HepG2 (cell line): ENCODE measurements around the gene PLAC9. TPM values are rescaled to one million over a fixed set of nuclear protein-coding genes. Genes with fewer than 3 reads are reported as not detected.

Experiments
- ATAC-seq: fragments of 200-7000 bp; cut with Tn5 transposase; 3 replicates; pipeline ENCODE4 v1.9.1; 2020; ENCODE audit warnings: mild to moderate bottlenecking, moderate library complexity
- BruUV-seq: library from RNA; stranded (reverse); fragments of 400-500 nt; replicated peaks from 2 replicates; lab custom pipeline; 2021; lab: Mats Ljungman, UMichigan
- CTCF ChIA-PET: fragments of 300-600 bp; formaldehyde crosslinking; extraction: SDS; loops from one replicate; lab custom pipeline; 2021; ENCODE audit warnings: low total read pairs, inconsistent platforms, low intra/inter-chr PET ratio; lab: Yijun Ruan, JAX
- POLR2A ChIA-PET: fragments of 350-600 bp; sonication (Branson Sonifier 250); formaldehyde crosslinking; loops from one replicate; lab custom pipeline; 2020; ENCODE audit warnings: antibody characterized with exemption, inconsistent platforms; lab: Yijun Ruan, JAX
- DNase-seq: peaks from one replicate; pipeline ENCODE4 v3.0.0-alpha.2; 2015; ENCODE audit warnings: low spot score
- FAIRE-seq: peaks from 3 replicates; lab custom pipeline; 2011; peaks lifted over from hg19 to GRCh38; lab: Jason Lieb, UNC
- H2AFZ ChIP-seq: one replicate; pipeline ENCODE4 v1.6.1; 2011; ENCODE audit warnings: low read length, inconsistent platforms
- H3K27ac ChIP-seq: fragments of 300-600 bp; 3 replicates; pipeline ENCODE4 v1.8.0; 2011; ENCODE audit warnings: mixed run types, mild to moderate bottlenecking, mixed read lengths, low read length, inconsistent platforms; ENCODE audit not compliant: insufficient read depth; ENCODE audit errors: extremely low read length
- H3K27me3 ChIP-seq, 2 experiments: fragments of 200-600 bp in 1 of 2; 2 replicates in 1 of 2; 3 replicates in 1 of 2; pipeline versions ENCODE4 v1.6.0 to v1.8.0; 2011; ENCODE audit warnings: low read length in 2 of 2, mild to moderate bottlenecking in 2 of 2, moderate library complexity in 2 of 2, inconsistent platforms in 1 of 2; ENCODE audit not compliant: insufficient read depth in 2 of 2, control insufficient read depth in 1 of 2
- H3K36me3 ChIP-seq, 2 experiments: fragments of 200-600 bp in 1 of 2; replicated peaks in 1 of 2; 2 replicates in 1 of 2; 3 replicates in 1 of 2; pipeline versions ENCODE4 v1.5.1 to v1.8.0; 2011; ENCODE audit warnings: low read length in 2 of 2, inconsistent platforms in 1 of 2; ENCODE audit not compliant: insufficient read depth in 2 of 2, control insufficient read depth in 1 of 2
- H3K4me1 ChIP-seq: 2 replicates; pipeline ENCODE4 v1.5.1; 2012; ENCODE audit warnings: low read length, inconsistent platforms; ENCODE audit not compliant: insufficient read depth
- H3K4me2 ChIP-seq: 2 replicates; pipeline ENCODE4 v1.6.0; 2011; ENCODE audit warnings: low read depth, low read length, inconsistent platforms
- H3K4me3 ChIP-seq, 3 experiments: fragments of 200-600 bp in 1 of 3; sonication (generic), shearing (Covaris generic) in 1 of 3; replicated peaks in 1 of 3; 2 replicates each; pipeline ENCODE4 v1.5.1; 2011 to 2016; ENCODE audit warnings: low read length in 3 of 3, inconsistent platforms in 2 of 3, low read depth in 2 of 3, mild to moderate bottlenecking in 2 of 3, control low read depth in 1 of 3, mixed read lengths in 1 of 3; ENCODE audit not compliant: insufficient read depth in 1 of 3
- H3K79me2 ChIP-seq: one replicate; pipeline ENCODE4 v1.6.1; 2011; ENCODE audit warnings: low read length, inconsistent platforms; ENCODE audit not compliant: insufficient read depth
- H3K9ac ChIP-seq: 2 replicates; pipeline ENCODE4 v1.6.0; 2011; ENCODE audit warnings: mild to moderate bottlenecking, low read depth, low read length, inconsistent platforms; ENCODE audit not compliant: insufficient read depth
- H3K9me3 ChIP-seq: 2 replicates; pipeline ENCODE4 v1.5.1; 2012; ENCODE audit warnings: mild to moderate bottlenecking, low read length
- H4K20me1 ChIP-seq: 2 replicates; pipeline ENCODE4 v1.6.0; 2011; ENCODE audit warnings: inconsistent platforms, mild to moderate bottlenecking, low read length, moderate library complexity; ENCODE audit not compliant: insufficient read depth
- ARNT2 ChIP-seq: sonication (generic); formaldehyde crosslinking; IDR thresholded peaks from 2 replicates; pipeline ENCODE4 v1.8.0; 2022; ENCODE audit warnings: mild to moderate bottlenecking, low read depth, missing genetic modification reagents, moderate library complexity
- FOSL2 ChIP-seq: sonication (generic); formaldehyde crosslinking; IDR thresholded peaks from 2 replicates; pipeline ENCODE4 v1.4.0; 2020; ENCODE audit warnings: missing genetic modification reagents
- MED13 ChIP-seq: sonication (generic); formaldehyde crosslinking; IDR thresholded peaks from 2 replicates; pipeline ENCODE4 v1.5.0; 2020; ENCODE audit warnings: missing genetic modification reagents
- NR2F6 ChIP-seq, 2 experiments: IDR thresholded peaks; 2 replicates each; pipeline ENCODE4 v1.6.1; 2016; ENCODE audit warnings: antibody characterized with exemption in 1 of 2, mild to moderate bottlenecking in 1 of 2
- PHF8 ChIP-seq: sonication (generic); formaldehyde crosslinking; IDR thresholded peaks from 2 replicates; pipeline ENCODE4 v1.5.0; 2020; ENCODE audit warnings: missing genetic modification reagents
- SOX5 ChIP-seq: IDR thresholded peaks from 2 replicates; pipeline ENCODE4 v1.6.1; 2016; ENCODE audit warnings: borderline replicate concordance
- ZNF274 ChIP-seq: sonication (generic); formaldehyde crosslinking; IDR thresholded peaks from 2 replicates; pipeline ENCODE4 v1.5.1; 2020; ENCODE audit warnings: mild to moderate bottlenecking, missing genetic modification reagents
- WGBS: methylation state at CpG from one replicate; pipeline ENCODE4 v1.1.6; 2017; ENCODE audit warnings: low lambda C conversion rate; 5-methylcytosine and 5-hydroxymethylcytosine counted together
- in situ Hi-C: cut with HindIII; loops from 2 replicates; pipeline ENCODE4 v1.10.0; 2017; ENCODE audit warnings: low pct_unique_long_range_greater_than_20kb; ENCODE audit not compliant: extremely low pct_ligation_motif_present
- intact Hi-C: fragments of 100-400 bp; cut with micrococcal nuclease; formaldehyde crosslinking; loops from one replicate; pipeline ENCODE4 v1.10.0; 2022; ENCODE audit not compliant: unreplicated experiment
- polyA plus RNA-seq, 8 experiments: library from polyadenylated mRNA; depleted of rRNA in 3 of 8; stranded (reverse) in 7 of 8; unstranded in 1 of 8; fragments of >200 nt; fragmentation: Illumina TruSeq in 4 of 8; extraction: Trizol in 4 of 8; gene quantifications; 2 replicates each; pipeline versions ENCODE4 v1.2.1 to v1.2.3, GENCODE V29; 2011 to 2016; ENCODE audit warnings: low read depth in 4 of 8, missing spikeins in 1 of 8, mixed read lengths in 1 of 8; ENCODE audit not compliant: insufficient read depth in 1 of 8
- total RNA-seq, 5 experiments: library from RNA; depleted of rRNA; stranded (reverse); fragments of >200 nt; fragmentation: Illumina TruSeq; extraction: Trizol; gene quantifications; 2 replicates each; pipeline ENCODE4 v1.2.3, GENCODE V29; 2016; ENCODE audit warnings: low read depth in 1 of 5
- TF ChIP-seq, protein P1 (sequence below): sonication (generic); formaldehyde crosslinking; IDR thresholded peaks from 2 replicates; pipeline ENCODE4 v1.4.0; 2020; ENCODE audit warnings: missing genetic modification reagents
- TF ChIP-seq, protein P2 (sequence below): sonication (generic); formaldehyde crosslinking; IDR thresholded peaks from 2 replicates; pipeline ENCODE4 v1.4.0; 2020; ENCODE audit warnings: mild to moderate bottlenecking, missing genetic modification reagents, borderline replicate concordance

PLAC9 gene
- total and polyA plus RNA-seq, 2 of the 13 experiments (the other 11 are each of a cell fraction or from before 2014, with no cell fraction given) = not detected

DNA sequence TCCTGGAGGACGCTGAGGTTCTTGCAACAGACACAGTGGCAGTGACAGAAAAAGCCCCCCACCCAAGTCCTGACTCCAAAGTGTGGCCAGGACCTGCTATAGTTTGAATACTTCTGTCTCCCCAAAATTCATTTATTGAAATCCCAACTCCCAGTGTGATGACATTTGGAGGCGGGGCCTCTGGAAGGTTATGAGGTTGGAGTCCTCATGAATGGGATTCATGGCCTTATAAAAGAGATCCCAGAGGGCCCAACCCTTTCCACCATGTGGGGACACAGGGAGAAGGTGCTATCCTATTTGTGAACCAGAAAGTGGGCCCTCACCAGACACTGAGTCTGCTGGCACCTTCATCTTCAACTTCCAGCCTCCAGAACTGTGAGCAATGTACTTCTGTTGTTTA is 54.5 kb downstream of the PLAC9 start:
- H3K9me3 ChIP-seq = no peaks in the 10 kb centered on the region
- H4K20me1 ChIP-seq = peaks cover 8% of the 10 kb centered on the region
- FAIRE-seq (no peak), DNase-seq (no peak), ATAC-seq (no peak)
- no TSS peak for BruUV-seq
- H3K79me2 ChIP-seq = peaks cover 35% of the 10 kb centered on the region
- peaks cover 20% of the 10 kb centered on the region; the same call in 1 of the 2 replicates for H3K4me1 ChIP-seq
- H3K9ac ChIP-seq = no peak overlapping the region
- no peak overlapping the region for H2AFZ ChIP-seq
- no peak overlapping the region for H3K4me3 ChIP-seq
- H3K27me3 ChIP-seq = no peaks in the 10 kb centered on the region
- no peaks in the 10 kb centered on the region for H3K36me3 ChIP-seq
- H3K4me2 ChIP-seq = no peak overlapping the region
- TF ChIP-seq ARNT2 (CRISPR knock-in tag) (no peak), FOSL2 (no peak), ZNF274 (no peak), MED13 (CRISPR knock-in tag) (no peak), NR2F6 (IDR thresholded peaks at IDR 0.05) (no peak), NR2F6 (CRISPR knock-in tag; IDR thresholded peaks at IDR 0.05) (no peak), SOX5 (CRISPR knock-in tag) (no peak), PHF8 (CRISPR knock-in tag) (no peak)
- TF ChIP-seq, protein P1, sequence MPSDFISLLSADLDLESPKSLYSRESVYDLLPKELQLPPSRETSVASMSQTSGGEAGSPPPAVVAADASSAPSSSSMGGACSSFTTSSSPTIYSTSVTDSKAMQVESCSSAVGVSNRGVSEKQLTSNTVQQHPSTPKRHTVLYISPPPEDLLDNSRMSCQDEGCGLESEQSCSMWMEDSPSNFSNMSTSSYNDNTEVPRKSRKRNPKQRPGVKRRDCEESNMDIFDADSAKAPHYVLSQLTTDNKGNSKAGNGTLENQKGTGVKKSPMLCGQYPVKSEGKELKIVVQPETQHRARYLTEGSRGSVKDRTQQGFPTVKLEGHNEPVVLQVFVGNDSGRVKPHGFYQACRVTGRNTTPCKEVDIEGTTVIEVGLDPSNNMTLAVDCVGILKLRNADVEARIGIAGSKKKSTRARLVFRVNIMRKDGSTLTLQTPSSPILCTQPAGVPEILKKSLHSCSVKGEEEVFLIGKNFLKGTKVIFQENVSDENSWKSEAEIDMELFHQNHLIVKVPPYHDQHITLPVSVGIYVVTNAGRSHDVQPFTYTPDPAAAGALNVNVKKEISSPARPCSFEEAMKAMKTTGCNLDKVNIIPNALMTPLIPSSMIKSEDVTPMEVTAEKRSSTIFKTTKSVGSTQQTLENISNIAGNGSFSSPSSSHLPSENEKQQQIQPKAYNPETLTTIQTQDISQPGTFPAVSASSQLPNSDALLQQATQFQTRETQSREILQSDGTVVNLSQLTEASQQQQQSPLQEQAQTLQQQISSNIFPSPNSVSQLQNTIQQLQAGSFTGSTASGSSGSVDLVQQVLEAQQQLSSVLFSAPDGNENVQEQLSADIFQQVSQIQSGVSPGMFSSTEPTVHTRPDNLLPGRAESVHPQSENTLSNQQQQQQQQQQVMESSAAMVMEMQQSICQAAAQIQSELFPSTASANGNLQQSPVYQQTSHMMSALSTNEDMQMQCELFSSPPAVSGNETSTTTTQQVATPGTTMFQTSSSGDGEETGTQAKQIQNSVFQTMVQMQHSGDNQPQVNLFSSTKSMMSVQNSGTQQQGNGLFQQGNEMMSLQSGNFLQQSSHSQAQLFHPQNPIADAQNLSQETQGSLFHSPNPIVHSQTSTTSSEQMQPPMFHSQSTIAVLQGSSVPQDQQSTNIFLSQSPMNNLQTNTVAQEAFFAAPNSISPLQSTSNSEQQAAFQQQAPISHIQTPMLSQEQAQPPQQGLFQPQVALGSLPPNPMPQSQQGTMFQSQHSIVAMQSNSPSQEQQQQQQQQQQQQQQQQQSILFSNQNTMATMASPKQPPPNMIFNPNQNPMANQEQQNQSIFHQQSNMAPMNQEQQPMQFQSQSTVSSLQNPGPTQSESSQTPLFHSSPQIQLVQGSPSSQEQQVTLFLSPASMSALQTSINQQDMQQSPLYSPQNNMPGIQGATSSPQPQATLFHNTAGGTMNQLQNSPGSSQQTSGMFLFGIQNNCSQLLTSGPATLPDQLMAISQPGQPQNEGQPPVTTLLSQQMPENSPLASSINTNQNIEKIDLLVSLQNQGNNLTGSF (CRISPR knock-in tag) = no peak
- TF ChIP-seq, protein P2, sequence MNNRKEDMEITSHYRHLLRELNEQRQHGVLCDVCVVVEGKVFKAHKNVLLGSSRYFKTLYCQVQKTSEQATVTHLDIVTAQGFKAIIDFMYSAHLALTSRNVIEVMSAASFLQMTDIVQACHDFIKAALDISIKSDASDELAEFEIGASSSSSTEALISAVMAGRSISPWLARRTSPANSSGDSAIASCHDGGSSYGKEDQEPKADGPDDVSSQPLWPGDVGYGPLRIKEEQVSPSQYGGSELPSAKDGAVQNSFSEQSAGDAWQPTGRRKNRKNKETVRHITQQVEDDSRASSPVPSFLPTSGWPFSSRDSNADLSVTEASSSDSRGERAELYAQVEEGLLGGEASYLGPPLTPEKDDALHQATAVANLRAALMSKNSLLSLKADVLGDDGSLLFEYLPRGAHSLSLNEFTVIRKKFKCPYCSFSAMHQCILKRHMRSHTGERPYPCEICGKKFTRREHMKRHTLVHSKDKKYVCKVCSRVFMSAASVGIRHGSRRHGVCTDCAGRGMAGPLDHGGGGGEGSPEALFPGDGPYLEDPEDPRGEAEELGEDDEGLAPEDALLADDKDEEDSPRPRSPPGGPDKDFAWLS = no peak
- 100% methylated on average over 2 of the region's 2 CpGs for WGBS
- CTCF ChIA-PET = no interaction called here
- H3K27ac ChIP-seq = no peak overlapping the region
- in situ Hi-C loops = no loop called here
- intact Hi-C loops = no loop called here
- POLR2A ChIA-PET = no interaction called here
